BE2C (cell line): ENCODE measurements around the gene SLC5A11.

Experiments
- DNase-seq: peaks from one replicate; pipeline ENCODE4 v3.0.0-alpha.2; 2020
- H3K27me3 ChIP-seq: fragments of 250-450 bp; sonication (Bioruptor Pico); 2 replicates; pipeline ENCODE4 v1.5.1; 2020; ENCODE audit warnings: mild to moderate bottlenecking
- H3K36me3 ChIP-seq: fragments of 250-450 bp; sonication (Bioruptor Pico); 2 replicates; pipeline ENCODE4 v1.5.1; 2020; ENCODE audit warnings: mild to moderate bottlenecking
- H3K4me1 ChIP-seq: fragments of 250-450 bp; sonication (Bioruptor Pico); 2 replicates; pipeline ENCODE4 v1.5.1; 2020
- H3K4me3 ChIP-seq: 2 replicates; pipeline ENCODE4 v1.5.1; 2011; ENCODE audit warnings: low read depth, low read length
- H3K9me3 ChIP-seq: fragments of 250-450 bp; sonication (Bioruptor Pico); 2 replicates; pipeline ENCODE4 v1.5.1; 2020
- CTCF ChIP-seq: IDR thresholded peaks from 2 replicates; pipeline ENCODE4 v1.5.1; 2012; ENCODE audit warnings: mild to moderate bottlenecking, low read depth, low read length

SLC5A11 gene

GRCh38 chr16:24917236-24917635 is 71.5 kb downstream of the SLC5A11 start:
- H3K9me3 ChIP-seq = no peaks in the 10 kb centered on the region
- peaks cover 18% of the 10 kb centered on the region for H3K36me3 ChIP-seq
- DNase-seq = no peak
- TF ChIP-seq CTCF = no peak
- no peak overlapping the region for H3K4me3 ChIP-seq
- no peaks in the 10 kb centered on the region for H3K4me1 ChIP-seq
- H3K27me3 ChIP-seq = no peaks in the 10 kb centered on the region

- Histone ChIP-seq H3K27me3 (no peaks in the 10 kb centered on the region), H3K4me3 (no peak overlapping the region), H3K9me3 (no peaks in the 10 kb centered on the region), H3K4me1 (no peaks in the 10 kb centered on the region), H3K36me3 (peaks cover 18% of the 10 kb centered on the region)
- TF ChIP-seq CTCF = no peak
- no peak for DNase-seq
Observed at GRCh38 chr16:24917891-24918290, 72.1 kb downstream of the SLC5A11 start.

GRCh38 chr16:24918641-24919040 is 72.9 kb downstream of the SLC5A11 start:
- no peak for DNase-seq
- Histone ChIP-seq H3K36me3 (peaks cover 18% of the 10 kb centered on the region), H3K27me3 (no peaks in the 10 kb centered on the region), H3K4me3 (no peak overlapping the region), H3K9me3 (no peaks in the 10 kb centered on the region), H3K4me1 (no peaks in the 10 kb centered on the region)
- no peak for TF ChIP-seq CTCF

GRCh38 chr16:24919536-24919935 is 73.8 kb downstream of the SLC5A11 start:
- Histone ChIP-seq H3K4me1 (no peaks in the 10 kb centered on the region), H3K36me3 (peaks cover 18% of the 10 kb centered on the region), H3K27me3 (no peaks in the 10 kb centered on the region), H3K4me3 (no peak overlapping the region), H3K9me3 (no peaks in the 10 kb centered on the region)
- TF ChIP-seq CTCF = no peak
- no peak for DNase-seq

GRCh38 chr16:24920568-24920967 is 74.8 kb downstream of the SLC5A11 start:
- H3K4me3 ChIP-seq = no peak overlapping the region
- no peaks in the 10 kb centered on the region for H3K4me1 ChIP-seq
- no peaks in the 10 kb centered on the region for H3K9me3 ChIP-seq
- no peak for TF ChIP-seq CTCF
- DNase-seq = no peak
- peaks cover 22% of the 10 kb centered on the region for H3K36me3 ChIP-seq
- H3K27me3 ChIP-seq = no peaks in the 10 kb centered on the region

GRCh38 chr16:24921229-24921628 is 75.5 kb downstream of the SLC5A11 start:
- Histone ChIP-seq H3K36me3 (peaks cover 22% of the 10 kb centered on the region), H3K27me3 (no peaks in the 10 kb centered on the region), H3K4me3 (no peak overlapping the region), H3K9me3 (no peaks in the 10 kb centered on the region), H3K4me1 (no peaks in the 10 kb centered on the region)
- TF ChIP-seq CTCF = no peak
- no peak for DNase-seq
